IMR-90 (cell line): ENCODE results near the gene RPH3AL. TPM values are rescaled to one million over a fixed set of nuclear protein-coding genes. Genes with fewer than 3 reads are reported as not detected.

Experiments used
- ATAC-seq: fragments of 200-7000 bp; cut with Tn5 transposase; 2 replicates; pipeline ENCODE4 v1.9.1; 2020; ENCODE audit warnings: low read depth, mild to moderate bottlenecking, moderate library complexity
- BruUV-seq: library from RNA; stranded (reverse); fragments of 400-500 nt; replicated peaks from 2 replicates; lab custom pipeline; 2021; lab: Mats Ljungman, UMichigan
- CTCF ChIA-PET: fragments of 300-600 bp; formaldehyde crosslinking; extraction: SDS; loops from one replicate; lab custom pipeline; 2021; ENCODE audit warnings: antibody characterized with exemption; lab: Yijun Ruan, JAX
- POLR2A ChIA-PET: fragments of 300-600 bp; sonication (Branson Sonifier 250); formaldehyde crosslinking; loops from one replicate; lab custom pipeline; 2022; ENCODE audit warnings: antibody characterized with exemption; ENCODE audit not compliant: unreplicated experiment; lab: Charles Lee
- DNase-seq: peaks from one replicate; pipeline ENCODE4 v3.0.0; 2013
- H2AFZ ChIP-seq: replicated peaks from 2 replicates; pipeline ENCODE3; 2013; ENCODE audit warnings: low read length, mild to moderate bottlenecking; ENCODE audit not compliant: poor library complexity
- H2AK5ac ChIP-seq: 2 replicates; pipeline ENCODE4 v1.6.1; 2013; ENCODE audit warnings: low read depth, low read length, inconsistent platforms
- H2AK9ac ChIP-seq: replicated peaks from 2 replicates; pipeline ENCODE3; 2013; ENCODE audit warnings: mild to moderate bottlenecking, low read depth, low read length, moderate library complexity; ENCODE audit not compliant: poor library complexity
- H2BK120ac ChIP-seq: 2 replicates; pipeline ENCODE4 v1.6.1; 2013; ENCODE audit warnings: low read depth, low read length, inconsistent platforms
- H2BK15ac ChIP-seq: 3 replicates; pipeline ENCODE4 v1.6.1; 2013; ENCODE audit warnings: low read depth, low read length, inconsistent platforms
- H2BK20ac ChIP-seq: 2 replicates; pipeline ENCODE4 v1.6.1; 2013; ENCODE audit warnings: low read depth, mild to moderate bottlenecking, inconsistent platforms, low read length, moderate library complexity
- H2BK5ac ChIP-seq: 2 replicates; pipeline ENCODE4 v1.6.1; 2013; ENCODE audit warnings: mild to moderate bottlenecking, low read depth, low read length, inconsistent platforms; ENCODE audit not compliant: poor library complexity, severe bottlenecking
- H3K14ac ChIP-seq: replicated peaks from 2 replicates; pipeline ENCODE4 v1.6.1; 2013; ENCODE audit warnings: low read depth, low read length, inconsistent platforms
- H3K18ac ChIP-seq: 2 replicates; pipeline ENCODE4 v1.6.1; 2013; ENCODE audit warnings: low read depth, low read length, control low read depth
- H3K23ac ChIP-seq: 2 replicates; pipeline ENCODE4 v1.6.1; 2013; ENCODE audit warnings: low read depth, low read length, inconsistent platforms
- H3K27ac ChIP-seq: 2 replicates; pipeline ENCODE4 v1.5.1; 2013; ENCODE audit warnings: mild to moderate bottlenecking, control low read depth, low read length; ENCODE audit not compliant: insufficient read depth
- H3K27me3 ChIP-seq: 2 replicates; pipeline ENCODE4 v1.6.1; 2013; ENCODE audit warnings: low read length; ENCODE audit not compliant: control insufficient read depth, insufficient read depth
- H3K36me3 ChIP-seq: 2 replicates; pipeline ENCODE4 v1.6.1; 2013; ENCODE audit warnings: low read length, mixed read lengths; ENCODE audit not compliant: control insufficient read depth, insufficient read depth
- H3K4ac ChIP-seq: 2 replicates; pipeline ENCODE4 v1.6.1; 2013; ENCODE audit warnings: low read depth, low read length, inconsistent platforms
- H3K4me1 ChIP-seq: 2 replicates; pipeline ENCODE4 v1.6.1; 2013; ENCODE audit warnings: low read length, mixed read lengths; ENCODE audit not compliant: control insufficient read depth, insufficient read depth
- H3K4me2 ChIP-seq: 2 replicates; pipeline ENCODE4 v1.6.1; 2013; ENCODE audit warnings: low read depth, mild to moderate bottlenecking, control low read depth, low read length, moderate library complexity
- H3K4me3 ChIP-seq: 2 replicates; pipeline ENCODE4 v1.5.1; 2013; ENCODE audit warnings: low read depth, mild to moderate bottlenecking, control low read depth, low read length, moderate library complexity; ENCODE audit not compliant: insufficient read depth
- H3K56ac ChIP-seq: 2 replicates; pipeline ENCODE4 v1.6.1; 2013; ENCODE audit warnings: low read length, inconsistent platforms; ENCODE audit not compliant: insufficient read depth; ENCODE audit errors: extremely low read depth
- H3K79me1 ChIP-seq, 2 experiments: 2 replicates each; pipeline ENCODE4 v1.6.1; 2013; ENCODE audit warnings: low read length in 2 of 2, inconsistent platforms in 1 of 2, low read depth in 1 of 2
- H3K9ac ChIP-seq: 2 replicates; pipeline ENCODE4 v1.6.1; 2013; ENCODE audit warnings: low read depth, low read length, control low read depth
- H3K9me1 ChIP-seq: 2 replicates; pipeline ENCODE4 v1.6.1; 2013; ENCODE audit warnings: low read length, inconsistent platforms; ENCODE audit not compliant: insufficient read depth
- H3K9me3 ChIP-seq: 2 replicates; pipeline ENCODE4 v1.6.1; 2013; ENCODE audit warnings: low read length; ENCODE audit not compliant: control insufficient read depth, insufficient read depth
- H4K20me1 ChIP-seq: 2 replicates; pipeline ENCODE4 v1.6.1; 2013; ENCODE audit warnings: low read length, inconsistent platforms; ENCODE audit not compliant: insufficient read depth
- H4K5ac ChIP-seq: 2 replicates; pipeline ENCODE4 v1.6.1; 2013; ENCODE audit warnings: mild to moderate bottlenecking, low read depth, low read length, control low read depth
- H4K8ac ChIP-seq, 2 experiments: 2 replicates each; pipeline ENCODE4 v1.6.1; 2013; ENCODE audit warnings: low read depth in 2 of 2, low read length in 2 of 2, control low read depth in 1 of 2, inconsistent platforms in 1 of 2
- H4K91ac ChIP-seq: 2 replicates; pipeline ENCODE4 v1.6.1; 2013; ENCODE audit warnings: low read depth, low read length, inconsistent platforms; ENCODE audit not compliant: insufficient read depth
- BHLHE40 ChIP-seq: fragments of 150-350 bp; IDR thresholded peaks from 2 replicates; pipeline ENCODE4 v1.6.1; 2016; ENCODE audit warnings: mild to moderate bottlenecking, low read depth, low read length
- CEBPB ChIP-seq: IDR thresholded peaks from 2 replicates; pipeline ENCODE4 v1.6.1; 2012; ENCODE audit warnings: low read depth, low read length, improper control_type of control experiment
- CHD1 ChIP-seq: IDR thresholded peaks from 2 replicates; pipeline ENCODE4 v1.6.1; 2012; ENCODE audit warnings: low read depth, low read length, improper control_type of control experiment
- CTCF ChIP-seq: conservative IDR thresholded peaks from 2 replicates; pipeline ENCODE4 v1.5.1; 2012; ENCODE audit warnings: mild to moderate bottlenecking, low read depth, low read length, improper control_type of control experiment
- ELK1 ChIP-seq: fragments of 150-350 bp; IDR thresholded peaks from 2 replicates; pipeline ENCODE4 v1.6.1; 2016; ENCODE audit warnings: low read depth, mild to moderate bottlenecking, low read length, moderate library complexity, borderline replicate concordance
- FOS ChIP-seq: fragments of 150-350 bp; IDR thresholded peaks from 2 replicates; pipeline ENCODE4 v1.6.1; 2016; ENCODE audit warnings: low read depth, low read length
- MAFK ChIP-seq: IDR thresholded peaks from 2 replicates; pipeline ENCODE4 v1.6.1; 2012; ENCODE audit warnings: low read depth, low read length, improper control_type of control experiment
- MAZ ChIP-seq: IDR thresholded peaks from 2 replicates; pipeline ENCODE4 v1.6.1; 2012; ENCODE audit warnings: low read depth, mild to moderate bottlenecking, low read length, improper control_type of control experiment, moderate library complexity, borderline replicate concordance
- MXI1 ChIP-seq: IDR thresholded peaks from 2 replicates; pipeline ENCODE4 v1.6.1; 2012; ENCODE audit warnings: low read depth, mild to moderate bottlenecking, low read length, moderate library complexity, borderline replicate concordance
- NFE2L2 ChIP-seq: fragments of 150-350 bp; IDR thresholded peaks from 2 replicates; pipeline ENCODE4 v1.6.1; 2016; ENCODE audit warnings: low read depth, mild to moderate bottlenecking, low read length
- POLR2A ChIP-seq: IDR thresholded peaks from 2 replicates; pipeline ENCODE4 v1.6.1; 2012; ENCODE audit warnings: mild to moderate bottlenecking, low read depth, low read length
- RAD21 ChIP-seq: IDR thresholded peaks from 2 replicates; pipeline ENCODE4 v1.6.1; 2012; ENCODE audit warnings: low read length, improper control_type of control experiment
- RCOR1 ChIP-seq: IDR thresholded peaks from 2 replicates; pipeline ENCODE4 v1.6.1; 2012; ENCODE audit warnings: mild to moderate bottlenecking, low read length, improper control_type of control experiment; ENCODE audit not compliant: insufficient replicate concordance
- RFX5 ChIP-seq: IDR thresholded peaks from 2 replicates; pipeline ENCODE4 v1.8.0; 2012; ENCODE audit warnings: low read depth, mild to moderate bottlenecking, low read length, moderate library complexity
- WGBS, 2 experiments: methylation state at CpG; one replicate each; pipeline versions ENCODE4 v1.1.5 to v1.1.7; 2013; ENCODE audit warnings: missing lambda C conversion rate in 2 of 2; ENCODE audit not compliant: insufficient read length in 1 of 2; ENCODE audit errors: extremely low coverage in 2 of 2; 5-methylcytosine and 5-hydroxymethylcytosine counted together
- dilution Hi-C: fragments of 300-500 bp; cut with HindIII; formaldehyde crosslinking; loops from one replicate; pipeline ENCODE4 v1.14.3; 2018; ENCODE audit warnings: low sequenced_read_pairs; ENCODE audit not compliant: unreplicated experiment
- in situ Hi-C: fragments of 300-500 bp; cut with MboI; formaldehyde crosslinking; loops from 3 replicates; pipeline ENCODE4 v1.14.3; 2019; ENCODE audit warnings: low sequenced_read_pairs, inconsistent platforms, mixed read lengths
- intact Hi-C: fragments of 100-400 bp; cut with micrococcal nuclease; formaldehyde crosslinking; loops from 2 replicates; pipeline ENCODE4 v1.10.0; 2022
- polyA plus RNA-seq, 3 experiments: library from polyadenylated mRNA; depleted of rRNA; stranded (reverse); fragments of >200 nt; gene quantifications; 2 replicates each; pipeline ENCODE4 v1.2.3, GENCODE V29; 2012; ENCODE audit warnings: low replicate concordance in 1 of 3
- total RNA-seq: library from RNA; depleted of rRNA; stranded (reverse); fragments of >200 nt; gene quantifications from 2 replicates; pipeline ENCODE4 v1.2.3, GENCODE V29; 2012

Gene RPH3AL
- total and polyA plus RNA-seq, 2 of the 4 experiments (the other 2 are of a cell fraction), result 1.8 to 2.5 TPM

- TF ChIP-seq RCOR1, result no peak
These were observed 33.7 kb upstream of the RPH3AL start (continued) for GRCh38 chr17:386141-386876.

- in situ Hi-C loops (no loop called here), intact Hi-C loops (no loop called here), dilution Hi-C loops (no loop called here)
- H2AFZ ChIP-seq, result peak overlapping the region; percentile 73
- no peak overlapping the region for H4K5ac ChIP-seq
- no peaks in the 10 kb centered on the region; the same call in 1 of the 2 replicates for H3K9me1 ChIP-seq
- H3K27me3 ChIP-seq, result peaks cover 18% of the 10 kb centered on the region
- no peak overlapping the region for H3K56ac ChIP-seq
- H3K4ac ChIP-seq, result no peak overlapping the region
- H3K4me2 ChIP-seq, result no peak overlapping the region
- no peak overlapping the region for H3K23ac ChIP-seq
- H2BK15ac ChIP-seq, result no peak overlapping the region
- H3K9ac ChIP-seq, result no peak overlapping the region
- H3K14ac ChIP-seq, result no peak overlapping the region
- H3K79me1 ChIP-seq, result no peaks in the 10 kb centered on the region
- peaks cover 2% of the 10 kb centered on the region; the same call in 1 of the 2 replicates for H3K9me3 ChIP-seq
- H2AK9ac ChIP-seq, result no peak overlapping the region
- BruUV-seq, result no TSS peak
- H3K4me1 ChIP-seq, result peaks cover 10% of the 10 kb centered on the region
- 1% methylated on average over 15 of the region's 42 CpGs; no CpG with 5 or more reads in 1 of the 2 experiments for WGBS, 2 experiments
- ChIA-PET CTCF (no interaction called here), POLR2A (no interaction called here)
- H4K20me1 ChIP-seq, result no peaks in the 10 kb centered on the region
- no peak overlapping the region for H3K18ac ChIP-seq
- no peak overlapping the region for H3K27ac ChIP-seq
- H2BK20ac ChIP-seq, result no peak overlapping the region
- DNase-seq, result no peak
- no peak overlapping the region for H4K91ac ChIP-seq
- ATAC-seq, result peak; percentile 59
- H3K36me3 ChIP-seq, result no peaks in the 10 kb centered on the region
- H2AK5ac ChIP-seq, result no peak overlapping the region
- H4K8ac ChIP-seq, result no peak overlapping the region
- peak overlapping the region; percentile 51 for H3K4me3 ChIP-seq
- H2BK120ac ChIP-seq, result no peak overlapping the region
- no peak overlapping the region for H2BK5ac ChIP-seq
- no peak for TF ChIP-seq FOS
- TF ChIP-seq BHLHE40, result no peak
- no peak for TF ChIP-seq MXI1
- no peak for TF ChIP-seq ELK1
- TF ChIP-seq CEBPB, result no peak
- TF ChIP-seq CTCF, result no peak
- TF ChIP-seq NFE2L2, result no peak
- no peak for TF ChIP-seq MAZ
- TF ChIP-seq RFX5, result no peak
- TF ChIP-seq POLR2A, result no peak
- TF ChIP-seq MAFK, result no peak
- TF ChIP-seq RAD21, result no peak
- TF ChIP-seq CHD1, result no peak
These were observed 33.2 kb upstream of the RPH3AL start for GRCh38 chr17:385836-386140.
